ENCODE data around the gene OLR1. TPM values are rescaled to one million over a fixed set of nuclear protein-coding genes. Genes with fewer than 3 reads are reported as not detected.

OLR1 gene
- total RNA-seq, 1 donor from 2014 or later = not detected

DNA sequence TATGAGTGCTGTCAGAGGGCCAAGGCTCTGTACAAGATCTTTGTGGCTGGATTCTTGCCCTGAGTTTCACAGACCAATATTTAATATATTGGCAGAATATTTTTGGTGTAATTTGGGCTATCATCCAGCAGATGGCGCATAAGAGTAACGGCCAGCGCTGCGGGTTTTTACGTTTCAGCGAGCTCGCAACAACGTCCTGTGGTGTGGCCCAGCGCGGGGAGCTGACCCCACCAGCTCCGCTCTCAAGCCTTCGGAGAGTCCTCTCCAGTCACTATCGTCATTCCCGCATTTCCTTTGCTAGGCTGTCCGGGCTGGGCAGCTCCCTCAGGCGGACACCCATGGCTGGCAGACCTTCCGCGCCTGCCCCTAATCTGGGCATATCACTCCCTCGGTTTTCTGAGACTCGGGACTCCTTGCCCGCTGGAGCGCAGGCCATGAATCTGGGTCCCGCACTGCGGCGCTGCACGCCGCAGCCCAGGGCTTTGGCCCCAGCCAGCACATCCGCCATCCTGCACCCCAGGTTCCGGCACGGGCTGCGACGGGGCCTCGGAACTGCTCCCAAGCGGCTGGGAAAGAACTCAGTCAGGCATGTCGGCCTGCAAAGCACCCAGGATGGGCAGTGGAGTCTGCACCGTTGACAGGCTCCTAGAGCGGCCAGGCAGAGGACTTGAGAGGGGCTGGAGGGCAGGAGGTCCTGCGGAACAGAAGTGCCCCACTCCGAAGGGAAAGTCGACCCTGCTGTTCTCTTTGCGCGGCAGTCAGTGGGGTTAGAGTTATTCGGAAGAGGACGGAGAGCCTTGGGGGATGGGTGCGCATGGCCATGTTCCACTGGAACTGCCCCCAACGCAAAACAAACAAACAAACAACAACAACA is 18.4 kb downstream of the OLR1 start:
- DNase-seq (ENCODE audit: low read depth in 2 of 2) = peak; percentile 39 to 73

GRCh38 chr12:10151621-10152020 is 20.3 kb downstream of the OLR1 start:
- no peak for DNase-seq (ENCODE audit: low read depth in 2 of 2)

DNA sequence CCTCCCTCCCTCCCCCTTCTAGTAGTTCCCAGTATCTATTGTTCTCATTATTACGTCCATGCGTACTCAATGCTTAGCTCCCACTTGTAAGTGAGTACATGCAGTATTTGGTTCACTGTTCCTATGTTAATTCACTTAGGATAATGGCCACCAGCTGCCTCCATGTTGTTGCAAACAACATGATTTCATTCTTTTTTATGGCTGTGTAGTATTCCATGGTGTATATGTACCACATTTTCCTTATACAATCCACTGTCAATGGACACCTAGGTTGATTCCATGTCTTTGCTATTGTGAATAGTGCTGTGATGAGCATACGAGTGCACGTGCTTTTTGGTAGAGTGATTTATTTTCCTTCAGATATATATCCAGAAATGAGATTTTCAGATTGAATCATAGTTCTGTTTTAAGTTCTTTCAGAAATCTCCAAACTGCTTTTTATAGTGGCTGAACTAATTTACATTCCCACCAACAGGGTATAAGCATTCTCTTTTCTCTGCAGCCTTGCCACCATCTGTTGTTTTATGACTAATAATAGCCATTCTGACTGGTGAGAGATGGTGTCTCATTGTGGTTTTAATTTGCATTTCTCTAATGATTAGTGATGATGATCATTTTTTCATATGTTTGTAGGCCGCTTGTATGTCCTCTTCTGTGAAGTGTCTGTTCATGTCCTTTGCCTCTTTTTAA is 24.1 kb downstream of the OLR1 start:
- no peak for DNase-seq (ENCODE audit: low read depth in 2 of 2)

GRCh38 chr12:10142976-10143589 is 28.8 kb downstream of the OLR1 start:
- DNase-seq (ENCODE audit: low read depth in 2 of 2) = peak in 1 of 2 donors; percentile 41

GRCh38 chr12:10140001-10140400 is 31.9 kb downstream of the OLR1 start:
- DNase-seq (ENCODE audit: low read depth in 2 of 2) = peak; percentile 75 to 81

DNA sequence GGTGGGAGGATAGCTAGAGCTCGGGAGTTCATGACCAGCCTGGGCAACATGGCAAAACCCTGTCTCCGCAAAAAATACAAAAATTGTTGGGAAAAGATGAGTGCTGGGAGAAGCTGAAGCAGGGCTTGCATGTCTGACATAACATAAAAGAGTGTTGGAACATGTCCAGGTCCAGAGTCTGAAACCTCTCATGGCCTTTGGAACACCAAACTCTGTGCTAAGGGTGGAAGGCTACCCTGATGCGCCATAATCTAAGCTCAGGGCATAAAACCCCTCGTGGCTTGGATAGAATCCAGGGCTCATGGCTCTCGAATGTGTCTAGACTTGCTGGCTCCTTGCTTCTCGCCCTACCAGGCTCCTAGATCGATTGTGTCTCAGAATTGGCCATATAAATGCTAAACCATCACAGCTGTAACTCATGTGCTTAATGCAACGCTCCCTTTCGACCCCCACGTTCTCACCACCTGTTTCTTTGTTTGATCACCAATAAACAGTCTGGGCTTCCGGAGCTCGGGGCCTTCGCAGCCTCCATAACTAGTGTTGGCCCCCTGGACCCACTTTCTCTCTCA is 35.2 kb downstream of the OLR1 start:
- DNase-seq (ENCODE audit: low read depth in 2 of 2) = no peak

GRCh38 chr12:10135126-10135525 is 36.8 kb downstream of the OLR1 start:
- DNase-seq (ENCODE audit: low read depth in 2 of 2) = no peak

DNA sequence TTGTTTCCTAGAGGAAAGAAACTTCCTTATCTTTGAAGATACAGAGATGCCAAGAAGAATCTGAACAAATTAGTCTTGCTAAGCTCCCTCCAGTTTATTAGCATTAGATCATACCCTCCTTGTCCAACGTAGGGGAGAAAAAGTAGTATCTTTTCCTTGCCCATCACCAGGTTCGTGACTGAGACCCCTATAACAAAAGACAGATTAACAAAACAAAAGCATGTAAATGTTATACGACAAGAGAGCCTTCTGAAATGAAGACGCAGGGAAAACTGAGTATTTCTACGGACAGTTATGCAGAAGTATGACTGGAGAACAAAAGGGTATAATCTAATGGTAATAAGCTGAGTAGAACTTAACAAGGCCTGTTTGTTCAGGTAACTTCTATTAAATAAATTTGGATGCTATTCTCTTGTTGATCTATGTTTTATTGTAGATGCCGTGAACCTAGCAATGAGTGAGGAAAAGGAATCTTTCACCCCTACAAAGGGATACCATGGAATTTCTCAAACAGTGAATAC is 39.0 kb downstream of the OLR1 start:
- DNase-seq (ENCODE audit: low read depth in 2 of 2) = no peak

DNA sequence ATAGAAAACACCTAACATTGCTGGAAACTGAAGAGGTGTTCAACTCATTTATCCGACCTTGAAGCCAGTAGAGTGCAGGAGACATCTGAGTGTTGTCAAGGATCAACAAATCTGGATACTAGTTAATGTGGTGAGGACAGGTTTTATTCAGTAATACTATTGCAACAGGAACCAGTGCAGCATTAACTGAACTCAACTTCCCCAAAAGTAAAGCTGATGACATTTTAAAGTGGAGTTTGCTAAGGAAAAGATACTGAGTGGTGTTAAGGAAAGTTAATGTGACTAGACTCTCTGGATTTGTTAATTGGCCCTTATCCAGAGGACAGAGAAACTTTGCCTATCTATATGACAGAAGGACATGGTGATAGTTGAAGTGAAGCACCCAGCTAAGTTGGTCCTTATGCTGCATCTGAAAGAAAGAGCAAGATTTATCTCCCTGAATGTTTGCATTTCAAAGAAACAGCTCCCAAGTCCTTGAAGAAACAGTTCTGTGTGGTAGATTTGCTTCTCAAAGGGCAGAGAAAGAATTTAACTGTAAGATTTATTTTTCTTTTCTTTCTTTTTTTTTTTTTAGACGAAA is 40.7 kb downstream of the OLR1 start:
- DNase-seq (ENCODE audit: low read depth in 2 of 2) = no peak

DNA sequence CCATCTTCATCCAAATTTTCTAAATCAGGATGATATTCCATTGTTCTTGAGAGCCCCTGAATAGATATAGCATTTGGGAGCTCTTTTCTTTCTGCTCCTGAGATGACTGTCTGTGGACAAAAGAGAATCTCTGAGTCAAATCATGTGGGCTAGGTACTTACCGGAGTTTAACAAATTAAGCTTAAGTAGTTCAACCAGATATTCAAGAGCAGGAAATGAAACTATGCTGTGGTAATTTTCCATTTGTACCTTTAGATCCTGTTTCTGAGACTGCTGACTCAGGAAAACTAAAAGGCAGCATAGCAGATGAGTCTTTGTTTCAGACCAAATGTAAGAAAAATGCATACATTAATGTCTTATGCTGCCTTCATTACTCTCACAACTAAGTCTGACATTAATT is 41.9 kb downstream of the OLR1 start, which contains the start of gene CLEC7A:
CLEC7A (minus strand) TSS at position 158 of the 400 bp plus-strand sequence; CDS start at position 41, 117 bp downstream.
- DNase-seq (ENCODE audit: low read depth in 2 of 2) = peak in 1 of 2 donors; percentile 17

DNA sequence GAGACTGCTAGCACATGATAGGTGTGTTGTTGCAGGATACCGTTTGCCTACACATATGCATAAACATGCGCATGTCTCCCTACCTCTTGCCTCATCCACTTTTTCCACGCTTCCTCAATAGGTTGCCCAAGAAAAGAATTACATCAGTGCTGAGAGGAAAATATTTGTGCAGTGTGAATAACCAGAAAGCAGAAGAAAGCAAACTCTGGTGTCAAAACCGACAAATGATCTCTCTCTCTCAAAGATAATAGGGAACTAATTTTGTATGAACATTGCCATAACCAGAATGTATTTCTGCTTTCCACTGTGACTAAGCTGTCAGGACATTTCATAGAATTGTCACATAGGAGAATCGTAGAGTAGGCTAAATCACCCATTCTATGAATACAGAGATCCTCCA is 43.2 kb downstream of the OLR1 start:
- no peak for DNase-seq (ENCODE audit: low read depth in 2 of 2)

- no peak for DNase-seq (ENCODE audit: low read depth in 2 of 2)
Measured at GRCh38 chr12:10126413-10126812, 45.5 kb downstream of the OLR1 start.

DNA sequence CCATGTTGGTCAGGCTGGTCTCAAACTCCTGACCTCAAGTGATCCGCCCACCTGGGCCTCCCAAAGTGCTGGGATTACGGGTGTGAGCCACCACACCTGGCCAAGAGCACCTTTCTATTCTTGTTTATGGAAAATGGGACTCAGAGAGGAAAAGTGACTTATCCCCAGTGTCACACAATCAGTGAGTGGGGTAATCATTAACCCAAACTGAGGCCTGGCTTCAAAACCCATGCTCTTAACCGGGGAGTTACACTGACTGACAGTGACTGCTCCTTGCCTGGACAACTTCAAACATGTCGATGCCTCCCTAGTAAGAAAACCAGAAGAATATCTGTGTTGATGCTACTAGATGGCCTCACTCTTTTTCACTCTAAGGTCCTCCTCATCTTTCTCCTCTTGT is 49.2 kb downstream of the OLR1 start:
- DNase-seq (ENCODE audit: low read depth in 2 of 2) = no peak

GRCh38 chr12:10121278-10121677 is 50.7 kb downstream of the OLR1 start:
- DNase-seq (ENCODE audit: low read depth in 2 of 2) = no peak

- no peak for DNase-seq (ENCODE audit: low read depth in 2 of 2)
Measured at GRCh38 chr12:10119066-10119465, 52.9 kb downstream of the OLR1 start.

GRCh38 chr12:10115890-10116289 is 56.0 kb downstream of the OLR1 start:
- no peak for DNase-seq (ENCODE audit: low read depth in 2 of 2)

- no peak for DNase-seq (ENCODE audit: low read depth in 2 of 2)
Measured at GRCh38 chr12:10115311-10115710, 56.6 kb downstream of the OLR1 start.

DNA sequence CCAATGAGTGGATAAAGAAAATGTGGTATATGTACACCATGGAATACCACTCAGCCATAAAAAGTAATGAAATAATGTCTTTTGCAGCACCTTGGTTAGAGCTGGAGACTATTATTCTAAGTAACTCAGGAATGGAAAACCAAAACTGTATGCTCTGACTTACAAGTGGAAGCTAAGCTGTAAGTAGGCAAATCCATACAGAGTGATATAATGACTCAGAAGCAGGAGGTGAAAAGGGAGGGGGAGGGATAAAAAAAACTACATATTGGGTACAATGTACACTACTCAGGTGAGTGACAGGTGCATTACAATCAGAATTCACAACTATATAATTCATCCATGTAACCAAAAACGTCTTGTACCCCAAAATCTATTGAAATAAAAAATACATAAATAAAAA is 58.0 kb downstream of the OLR1 start:
- no peak for DNase-seq (ENCODE audit: low read depth in 2 of 2)

- no peak for DNase-seq (ENCODE audit: low read depth in 2 of 2)
Measured at GRCh38 chr12:10113075-10113474, 58.9 kb downstream of the OLR1 start.

- DNase-seq (ENCODE audit: low read depth in 2 of 2) = no peak
Measured at GRCh38 chr12:10111451-10111850, 60.5 kb downstream of the OLR1 start.

- DNase-seq (ENCODE audit: low read depth in 2 of 2) = no peak
Measured at GRCh38 chr12:10110256-10110844, 61.6 kb downstream of the OLR1 start.
